DND-41 (cell line): Measurements from ENCODE around the gene LIPF.

Experiments used
- CTCF ChIP-seq: IDR thresholded peaks from 2 replicates; pipeline ENCODE4 v1.5.1; 2012; ENCODE audit warnings: borderline replicate concordance, low read length, moderate library complexity, mild to moderate bottlenecking; ENCODE audit not compliant: poor library complexity, severe bottlenecking; ENCODE audit errors: extremely low read depth
- EZH2 ChIP-seq: IDR thresholded peaks from 3 replicates; pipeline ENCODE4 v1.6.1; 2012; ENCODE audit warnings: borderline replicate concordance, low read depth, mild to moderate bottlenecking, moderate library complexity, low read length, inconsistent platforms; ENCODE audit not compliant: severe bottlenecking

- TF ChIP-seq CTCF (no peak), EZH2 (no peak)
Measured at GRCh38 chr10:88680958-88681357, 16.7 kb downstream of the LIPF start.
